K562 (cell line): ENCODE measurements around the gene PLEK2. TPM values are rescaled to one million over a fixed set of nuclear protein-coding genes. Genes with fewer than 3 reads are reported as not detected.

Experiments
- ERF ChIP-seq: fragments of 450-650 bp; formaldehyde crosslinking; IDR thresholded peaks from 2 replicates; pipeline ENCODE4 v1.4.0; 2020; ENCODE audit warnings: mild to moderate bottlenecking, mixed read lengths
- ESRRA ChIP-seq: fragments of 450-650 bp; IDR thresholded peaks from 2 replicates; pipeline ENCODE4 v1.6.1; 2014; ENCODE audit warnings: low read depth, mild to moderate bottlenecking, moderate library complexity, borderline replicate concordance
- FOXK2 ChIP-seq, 2 experiments: fragments of 450-650 bp; IDR thresholded peaks in 1 of 2; conservative IDR thresholded peaks in 1 of 2; 2 replicates each; pipeline ENCODE4 v1.6.1; 2016; ENCODE audit warnings: low read depth in 2 of 2, mild to moderate bottlenecking in 1 of 2
- GABPA ChIP-seq: fragments of 200-800 bp; sonication (Bioruptor generic); conservative IDR thresholded peaks from 2 replicates; pipeline ENCODE4 v1.6.1; 2016; ENCODE audit warnings: low read depth, missing genetic modification characterization, missing compliant biosample characterization
- HCFC1 ChIP-seq: IDR thresholded peaks from 2 replicates; pipeline ENCODE4 v1.6.1; 2012; ENCODE audit warnings: low read depth, low read length, improper control_type of control experiment
- NR2C1 ChIP-seq, 2 experiments: fragments of 450-650 bp; IDR thresholded peaks; 2 replicates each; pipeline ENCODE4 v1.6.1; 2017; ENCODE audit warnings: mild to moderate bottlenecking in 2 of 2, antibody characterized with exemption in 1 of 2, inconsistent platforms in 1 of 2, missing compliant biosample characterization in 1 of 2, missing genetic modification characterization in 1 of 2
- POLR2AphosphoS5 ChIP-seq: IDR thresholded peaks from 2 replicates; pipeline ENCODE4 v1.6.1; 2011; ENCODE audit warnings: mild to moderate bottlenecking, low read depth, low read length, moderate library complexity; ENCODE audit not compliant: control insufficient read depth, insufficient read depth
- POLR2B ChIP-seq: fragments of 450-650 bp; IDR thresholded peaks from 2 replicates; pipeline ENCODE4 v1.6.1; 2018; ENCODE audit warnings: low read depth; ENCODE audit not compliant: partially characterized antibody
- RBM25 ChIP-seq: fragments of 200-400 bp; formaldehyde crosslinking; IDR thresholded peaks from 2 replicates; pipeline ENCODE4 v1.6.1; 2018; ENCODE audit warnings: low read length, low read depth, moderate library complexity; ENCODE audit not compliant: severe bottlenecking
- polyA plus RNA-seq, 8 experiments: library from polyadenylated mRNA; depleted of rRNA in 4 of 8; stranded (reverse) in 5 of 8; unstranded in 3 of 8; fragments of >200 nt; fragmentation: Nextera tagmentation in 2 of 8; fragmentation: Illumina TruSeq in 1 of 8; extraction: Ambion mirVana in 2 of 8; extraction: Trizol in 1 of 8; gene quantifications; 2 replicates each; pipeline versions ENCODE4 v1.2.1 to v1.2.3, GENCODE V29; 2011 to 2014; ENCODE audit warnings: inconsistent platforms in 1 of 8, missing spikeins in 1 of 8
- total RNA-seq, 7 experiments: library from RNA; depleted of rRNA in 6 of 7; stranded (reverse); fragments of >200 nt in 6 of 7; fragmentation: Illumina TruSeq in 2 of 7; extraction: Trizol in 2 of 7; gene quantifications; 2 replicates each; pipeline versions ENCODE4 v1.2.1 to v1.2.3, GENCODE V29; 2011 to 2021; ENCODE audit warnings: low replicate concordance in 1 of 7
- TF ChIP-seq, protein P1 (sequence below), 2 experiments: IDR thresholded peaks in 1 of 2; conservative IDR thresholded peaks in 1 of 2; 2 replicates each; pipeline ENCODE4 v1.6.1; 2016; ENCODE audit warnings: low read depth in 2 of 2, mild to moderate bottlenecking in 1 of 2, missing compliant biosample characterization in 1 of 2, missing genetic modification characterization in 1 of 2, moderate library complexity in 1 of 2
- TF ChIP-seq, protein P2 (sequence below): fragments of 450-650 bp; IDR thresholded peaks from 2 replicates; pipeline ENCODE4 v1.6.1; 2014; ENCODE audit warnings: low read depth, mild to moderate bottlenecking, moderate library complexity, borderline replicate concordance
- TF ChIP-seq, protein P3 (sequence below), 2 experiments: fragments of 450-650 bp; IDR thresholded peaks; 2 replicates each; pipeline ENCODE4 v1.6.1; 2016; ENCODE audit warnings: mild to moderate bottlenecking in 2 of 2, borderline replicate concordance in 1 of 2, low read depth in 1 of 2, moderate library complexity in 1 of 2

The PLEK2 gene
- total and polyA plus RNA-seq, 9 of the 15 experiments (the other 6 are each of a cell fraction or from before 2014, with no cell fraction given), result not detected

DNA sequence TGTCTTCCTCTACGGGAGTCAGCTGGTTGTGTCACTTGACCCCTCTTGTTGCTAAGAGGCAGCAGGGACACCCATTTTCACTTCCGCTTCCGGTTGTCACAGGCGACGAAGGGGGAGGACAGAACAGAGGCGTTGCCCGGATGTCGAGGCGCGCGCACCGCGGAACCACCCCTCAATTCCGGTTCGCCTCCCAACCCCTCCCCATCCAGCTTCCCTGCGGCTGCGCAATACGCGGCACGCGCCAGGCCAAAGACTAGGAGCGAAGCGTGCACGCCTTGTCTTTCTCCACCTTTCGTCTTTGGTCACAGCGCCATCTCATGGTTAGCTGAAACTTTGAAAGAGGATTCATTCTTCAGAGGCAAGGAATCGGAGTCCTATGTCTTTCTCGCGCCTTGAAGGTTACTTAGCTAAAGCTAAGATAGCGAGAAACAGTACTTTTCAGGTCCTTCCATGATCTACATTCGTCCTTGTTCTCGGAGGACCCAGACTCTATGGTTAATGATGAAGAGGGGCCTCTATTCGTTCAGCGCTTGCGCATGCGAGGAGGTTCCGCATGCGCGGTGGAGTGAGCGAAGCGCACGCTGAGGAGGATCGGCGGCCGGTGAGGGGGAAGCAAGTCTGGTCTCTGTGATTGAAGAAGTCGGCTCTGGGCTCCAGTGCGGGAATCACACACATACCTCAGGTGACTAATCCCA is 52.0 kb downstream of the PLEK2 start, which contains the start of the genes ATP6V1D and EIF2S1 (continued):
- TF ChIP-seq, protein P1, sequence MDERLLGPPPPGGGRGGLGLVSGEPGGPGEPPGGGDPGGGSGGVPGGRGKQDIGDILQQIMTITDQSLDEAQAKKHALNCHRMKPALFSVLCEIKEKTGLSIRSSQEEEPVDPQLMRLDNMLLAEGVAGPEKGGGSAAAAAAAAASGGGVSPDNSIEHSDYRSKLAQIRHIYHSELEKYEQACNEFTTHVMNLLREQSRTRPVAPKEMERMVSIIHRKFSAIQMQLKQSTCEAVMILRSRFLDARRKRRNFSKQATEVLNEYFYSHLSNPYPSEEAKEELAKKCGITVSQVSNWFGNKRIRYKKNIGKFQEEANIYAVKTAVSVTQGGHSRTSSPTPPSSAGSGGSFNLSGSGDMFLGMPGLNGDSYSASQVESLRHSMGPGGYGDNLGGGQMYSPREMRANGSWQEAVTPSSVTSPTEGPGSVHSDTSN (CRISPR knock-in tag; IDR thresholded peaks at IDR 0.05; ENCODE audit: low read depth), result no peak
- TF ChIP-seq, protein P1 (tag; conservative IDR thresholded peaks at IDR 0.05; ENCODE audit: low read depth), result 0 out of 2 replicates have a peak, but pooled peaks have one; percentile 25
- TF ChIP-seq, protein P2, sequence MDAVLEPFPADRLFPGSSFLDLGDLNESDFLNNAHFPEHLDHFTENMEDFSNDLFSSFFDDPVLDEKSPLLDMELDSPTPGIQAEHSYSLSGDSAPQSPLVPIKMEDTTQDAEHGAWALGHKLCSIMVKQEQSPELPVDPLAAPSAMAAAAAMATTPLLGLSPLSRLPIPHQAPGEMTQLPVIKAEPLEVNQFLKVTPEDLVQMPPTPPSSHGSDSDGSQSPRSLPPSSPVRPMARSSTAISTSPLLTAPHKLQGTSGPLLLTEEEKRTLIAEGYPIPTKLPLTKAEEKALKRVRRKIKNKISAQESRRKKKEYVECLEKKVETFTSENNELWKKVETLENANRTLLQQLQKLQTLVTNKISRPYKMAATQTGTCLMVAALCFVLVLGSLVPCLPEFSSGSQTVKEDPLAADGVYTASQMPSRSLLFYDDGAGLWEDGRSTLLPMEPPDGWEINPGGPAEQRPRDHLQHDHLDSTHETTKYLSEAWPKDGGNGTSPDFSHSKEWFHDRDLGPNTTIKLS, result peak; percentile 80; the same call in 1 of the 2 replicates
- TF ChIP-seq GABPA (tag), result peak; percentile 97
- peak; percentile 83; the same call in 1 of the 2 replicates for TF ChIP-seq POLR2AphosphoS5
- 0 out of 2 replicates have a peak, but pooled peaks have one; percentile 62 for TF ChIP-seq ERF
- TF ChIP-seq HCFC1, result peak; percentile 60
- TF ChIP-seq POLR2B, result peak; percentile 81
- TF ChIP-seq RBM25, result no peak
- TF ChIP-seq ESRRA, result peak; percentile 68
- peak; percentile 89 to 93 for TF ChIP-seq FOXK2 (conservative IDR thresholded peaks at IDR 0.05 in 1 of 2, IDR thresholded peaks at IDR 0.05 in 1 of 2; ENCODE audit: low read depth in 2 of 2)
- TF ChIP-seq, protein P3, sequence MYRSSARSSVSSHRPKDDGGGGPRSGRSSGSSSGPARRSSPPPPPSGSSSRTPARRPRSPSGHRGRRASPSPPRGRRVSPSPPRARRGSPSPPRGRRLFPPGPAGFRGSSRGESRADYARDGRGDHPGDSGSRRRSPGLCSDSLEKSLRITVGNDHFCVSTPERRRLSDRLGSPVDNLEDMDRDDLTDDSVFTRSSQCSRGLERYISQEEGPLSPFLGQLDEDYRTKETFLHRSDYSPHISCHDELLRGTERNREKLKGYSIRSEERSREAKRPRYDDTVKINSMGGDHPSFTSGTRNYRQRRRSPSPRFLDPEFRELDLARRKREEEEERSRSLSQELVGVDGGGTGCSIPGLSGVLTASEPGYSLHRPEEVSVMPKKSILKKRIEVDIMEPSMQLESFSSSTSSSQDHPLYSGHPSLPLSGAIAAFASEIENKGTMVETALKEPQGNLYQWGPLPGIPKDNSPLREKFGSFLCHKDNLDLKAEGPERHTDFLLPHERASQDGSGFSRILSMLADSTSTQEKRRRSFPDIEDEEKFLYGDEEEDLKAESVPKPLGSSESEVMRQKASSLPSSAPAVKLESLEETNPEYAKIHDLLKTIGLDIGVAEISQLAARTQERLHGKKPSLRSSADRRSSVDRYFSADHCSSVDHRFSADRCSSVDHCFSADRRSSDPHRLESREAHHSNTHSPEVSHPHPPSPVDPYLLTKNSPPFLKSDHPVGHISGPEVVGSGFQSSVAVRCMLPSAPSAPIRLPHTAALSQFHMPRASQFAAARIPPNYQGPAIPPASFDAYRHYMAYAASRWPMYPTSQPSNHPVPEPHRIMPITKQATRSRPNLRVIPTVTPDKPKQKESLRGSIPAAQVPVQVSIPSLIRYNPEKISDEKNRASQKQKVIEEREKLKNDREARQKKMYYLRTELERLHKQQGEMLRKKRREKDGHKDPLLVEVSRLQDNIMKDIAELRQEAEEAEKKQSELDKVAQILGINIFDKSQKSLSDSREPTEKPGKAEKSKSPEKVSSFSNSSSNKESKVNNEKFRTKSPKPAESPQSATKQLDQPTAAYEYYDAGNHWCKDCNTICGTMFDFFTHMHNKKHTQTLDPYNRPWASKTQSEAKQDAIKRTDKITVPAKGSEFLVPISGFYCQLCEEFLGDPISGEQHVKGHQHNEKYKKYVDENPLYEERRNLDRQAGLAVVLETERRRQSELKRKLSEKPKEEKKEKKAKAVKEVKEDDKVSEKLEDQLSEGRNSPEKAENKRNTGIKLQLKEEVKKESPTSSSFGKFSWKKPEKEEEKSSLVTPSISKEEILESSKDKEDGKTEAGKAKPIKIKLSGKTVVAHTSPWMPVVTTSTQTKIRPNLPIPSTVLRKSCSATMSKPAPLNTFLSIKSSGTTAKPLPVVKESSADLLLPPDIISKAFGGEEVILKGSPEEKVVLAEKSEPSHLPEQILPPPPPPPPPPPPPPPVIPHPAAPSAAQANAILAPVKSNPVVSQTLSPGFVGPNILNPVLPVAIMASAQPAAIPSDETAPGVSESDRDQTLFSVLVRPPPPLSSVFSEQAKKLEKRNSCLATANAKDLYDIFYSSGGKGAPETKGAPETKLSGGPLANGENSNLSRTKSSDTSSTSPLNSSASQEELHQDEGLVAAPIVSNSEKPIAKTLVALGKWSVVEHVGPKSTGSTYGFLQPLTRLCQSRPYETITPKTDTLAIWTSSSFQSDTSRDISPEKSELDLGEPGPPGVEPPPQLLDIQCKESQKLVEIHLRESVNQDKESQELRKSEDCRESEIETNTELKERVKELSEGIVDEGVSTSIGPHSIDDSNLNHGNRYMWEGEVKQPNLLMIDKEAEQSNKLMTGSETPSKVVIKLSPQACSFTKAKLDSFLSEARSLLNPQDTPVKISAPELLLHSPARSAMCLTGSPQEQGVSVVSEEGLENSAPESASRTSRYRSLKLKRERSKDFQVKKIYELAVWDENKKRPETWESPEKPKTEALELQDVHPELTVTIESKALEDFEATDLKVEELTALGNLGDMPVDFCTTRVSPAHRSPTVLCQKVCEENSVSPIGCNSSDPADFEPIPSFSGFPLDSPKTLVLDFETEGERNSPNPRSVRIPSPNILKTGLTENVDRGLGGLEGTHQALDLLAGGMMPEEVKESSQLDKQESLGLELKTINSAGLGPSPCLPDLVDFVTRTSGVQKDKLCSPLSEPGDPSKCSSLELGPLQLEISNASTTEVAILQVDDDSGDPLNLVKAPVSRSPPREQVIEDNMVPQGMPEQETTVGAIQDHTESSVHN (IDR thresholded peaks at IDR 0.05; ENCODE audit: borderline replicate concordance in 1 of 2, low read depth in 1 of 2), result 0 out of 4 replicates have a peak, but pooled peaks of 1 of the 2 experiments have one; percentile 40
- TF ChIP-seq NR2C1 (IDR thresholded peaks at IDR 0.05), result peak; percentile 96
- TF ChIP-seq NR2C1 (tag; IDR thresholded peaks at IDR 0.05), result peak; percentile 98
